HepG2 (cell line): ENCODE results near the gene STXBP2. TPM values are rescaled to one million over a fixed set of nuclear protein-coding genes. Genes with fewer than 3 reads are reported as not detected.

Experiments
- ATAC-seq: fragments of 200-7000 bp; cut with Tn5 transposase; 3 replicates; pipeline ENCODE4 v1.9.1; 2020; ENCODE audit warnings: mild to moderate bottlenecking, moderate library complexity
- BruUV-seq: library from RNA; stranded (reverse); fragments of 400-500 nt; replicated peaks from 2 replicates; lab custom pipeline; 2021; lab: Mats Ljungman, UMichigan
- CTCF ChIA-PET: fragments of 300-600 bp; formaldehyde crosslinking; extraction: SDS; loops from one replicate; lab custom pipeline; 2021; ENCODE audit warnings: low total read pairs, inconsistent platforms, low intra/inter-chr PET ratio; lab: Yijun Ruan, JAX
- POLR2A ChIA-PET: fragments of 350-600 bp; sonication (Branson Sonifier 250); formaldehyde crosslinking; loops from one replicate; lab custom pipeline; 2020; ENCODE audit warnings: antibody characterized with exemption, inconsistent platforms; lab: Yijun Ruan, JAX
- DNase-seq: peaks from one replicate; pipeline ENCODE4 v3.0.0-alpha.2; 2015; ENCODE audit warnings: low spot score
- FAIRE-seq: peaks from 3 replicates; lab custom pipeline; 2011; peaks lifted over from hg19 to GRCh38; lab: Jason Lieb, UNC
- H2AFZ ChIP-seq: one replicate; pipeline ENCODE4 v1.6.1; 2011; ENCODE audit warnings: low read length, inconsistent platforms
- H3K27ac ChIP-seq: fragments of 300-600 bp; 3 replicates; pipeline ENCODE4 v1.8.0; 2011; ENCODE audit warnings: mixed run types, mild to moderate bottlenecking, mixed read lengths, low read length, inconsistent platforms; ENCODE audit not compliant: insufficient read depth; ENCODE audit errors: extremely low read length
- H3K27me3 ChIP-seq, 2 experiments: fragments of 200-600 bp in 1 of 2; 2 replicates in 1 of 2; 3 replicates in 1 of 2; pipeline versions ENCODE4 v1.6.0 to v1.8.0; 2011; ENCODE audit warnings: low read length in 2 of 2, mild to moderate bottlenecking in 2 of 2, moderate library complexity in 2 of 2, inconsistent platforms in 1 of 2; ENCODE audit not compliant: insufficient read depth in 2 of 2, control insufficient read depth in 1 of 2
- H3K36me3 ChIP-seq, 2 experiments: fragments of 200-600 bp in 1 of 2; replicated peaks in 1 of 2; 2 replicates in 1 of 2; 3 replicates in 1 of 2; pipeline versions ENCODE4 v1.5.1 to v1.8.0; 2011; ENCODE audit warnings: low read length in 2 of 2, inconsistent platforms in 1 of 2; ENCODE audit not compliant: insufficient read depth in 2 of 2, control insufficient read depth in 1 of 2
- H3K4me1 ChIP-seq: 2 replicates; pipeline ENCODE4 v1.5.1; 2012; ENCODE audit warnings: low read length, inconsistent platforms; ENCODE audit not compliant: insufficient read depth
- H3K4me2 ChIP-seq: 2 replicates; pipeline ENCODE4 v1.6.0; 2011; ENCODE audit warnings: low read depth, low read length, inconsistent platforms
- H3K4me3 ChIP-seq, 3 experiments: fragments of 200-600 bp in 1 of 3; sonication (generic), shearing (Covaris generic) in 1 of 3; replicated peaks in 1 of 3; 2 replicates each; pipeline ENCODE4 v1.5.1; 2011 to 2016; ENCODE audit warnings: low read length in 3 of 3, inconsistent platforms in 2 of 3, low read depth in 2 of 3, mild to moderate bottlenecking in 2 of 3, control low read depth in 1 of 3, mixed read lengths in 1 of 3; ENCODE audit not compliant: insufficient read depth in 1 of 3
- H3K79me2 ChIP-seq: one replicate; pipeline ENCODE4 v1.6.1; 2011; ENCODE audit warnings: low read length, inconsistent platforms; ENCODE audit not compliant: insufficient read depth
- H3K9ac ChIP-seq: 2 replicates; pipeline ENCODE4 v1.6.0; 2011; ENCODE audit warnings: mild to moderate bottlenecking, low read depth, low read length, inconsistent platforms; ENCODE audit not compliant: insufficient read depth
- H3K9me3 ChIP-seq: 2 replicates; pipeline ENCODE4 v1.5.1; 2012; ENCODE audit warnings: mild to moderate bottlenecking, low read length
- H4K20me1 ChIP-seq: 2 replicates; pipeline ENCODE4 v1.6.0; 2011; ENCODE audit warnings: inconsistent platforms, mild to moderate bottlenecking, low read length, moderate library complexity; ENCODE audit not compliant: insufficient read depth
- CCDC6 ChIP-seq: sonication (generic); formaldehyde crosslinking; IDR thresholded peaks from 2 replicates; pipeline ENCODE4 v1.8.1; 2022; ENCODE audit warnings: mild to moderate bottlenecking, missing genetic modification reagents, moderate library complexity
- FIP1L1 ChIP-seq: fragments of 200-400 bp; formaldehyde crosslinking; IDR thresholded peaks from 2 replicates; pipeline ENCODE4 v1.6.1; 2018; ENCODE audit warnings: low read depth, mild to moderate bottlenecking, low read length, moderate library complexity, borderline replicate concordance; ENCODE audit not compliant: insufficient read depth
- MTF2 ChIP-seq: sonication (generic); formaldehyde crosslinking; IDR thresholded peaks from 2 replicates; pipeline ENCODE4 v1.5.0; 2020; ENCODE audit warnings: missing genetic modification reagents, borderline replicate concordance
- ZBTB20 ChIP-seq: sonication (generic); formaldehyde crosslinking; IDR thresholded peaks from 2 replicates; pipeline ENCODE4 v1.8.1; 2023; ENCODE audit warnings: missing genetic modification reagents, low read depth, mild to moderate bottlenecking, borderline replicate concordance
- ZC3H13 ChIP-seq: sonication (generic); formaldehyde crosslinking; IDR thresholded peaks from 2 replicates; pipeline ENCODE4 v1.8.1; 2023; ENCODE audit warnings: mild to moderate bottlenecking, missing genetic modification reagents, moderate library complexity
- ZFP36L1 ChIP-seq: sonication (generic); formaldehyde crosslinking; IDR thresholded peaks from 2 replicates; pipeline ENCODE4 v1.8.0; 2022; ENCODE audit warnings: mild to moderate bottlenecking, missing genetic modification reagents, moderate library complexity
- ZKSCAN1 ChIP-seq: fragments of 150-350 bp; IDR thresholded peaks from 2 replicates; pipeline ENCODE4 v1.6.1; 2014; ENCODE audit warnings: low read length
- ZNF180 ChIP-seq: sonication (generic); formaldehyde crosslinking; IDR thresholded peaks from 2 replicates; pipeline ENCODE4 v1.4.0; 2020; ENCODE audit warnings: low read depth, missing genetic modification reagents, borderline replicate concordance
- ZNF333 ChIP-seq: sonication (generic); formaldehyde crosslinking; IDR thresholded peaks from 2 replicates; pipeline ENCODE4 v1.4.0; 2020; ENCODE audit warnings: mild to moderate bottlenecking, missing genetic modification reagents, borderline replicate concordance
- ZNF460 ChIP-seq: sonication (generic); formaldehyde crosslinking; IDR thresholded peaks from 2 replicates; pipeline ENCODE4 v1.5.1; 2020; ENCODE audit warnings: missing genetic modification reagents, mild to moderate bottlenecking, borderline replicate concordance
- ZNF501 ChIP-seq: sonication (generic); formaldehyde crosslinking; IDR thresholded peaks from 2 replicates; pipeline ENCODE4 v1.5.1; 2020; ENCODE audit warnings: mild to moderate bottlenecking, moderate library complexity, missing genetic modification reagents
- WGBS: methylation state at CpG from one replicate; pipeline ENCODE4 v1.1.6; 2017; ENCODE audit warnings: low lambda C conversion rate; 5-methylcytosine and 5-hydroxymethylcytosine counted together
- in situ Hi-C: cut with HindIII; loops from 2 replicates; pipeline ENCODE4 v1.10.0; 2017; ENCODE audit warnings: low pct_unique_long_range_greater_than_20kb; ENCODE audit not compliant: extremely low pct_ligation_motif_present
- intact Hi-C: fragments of 100-400 bp; cut with micrococcal nuclease; formaldehyde crosslinking; loops from one replicate; pipeline ENCODE4 v1.10.0; 2022; ENCODE audit not compliant: unreplicated experiment
- polyA plus RNA-seq, 8 experiments: library from polyadenylated mRNA; depleted of rRNA in 3 of 8; stranded (reverse) in 7 of 8; unstranded in 1 of 8; fragments of >200 nt; fragmentation: Illumina TruSeq in 4 of 8; extraction: Trizol in 4 of 8; gene quantifications; 2 replicates each; pipeline versions ENCODE4 v1.2.1 to v1.2.3, GENCODE V29; 2011 to 2016; ENCODE audit warnings: low read depth in 4 of 8, missing spikeins in 1 of 8, mixed read lengths in 1 of 8; ENCODE audit not compliant: insufficient read depth in 1 of 8
- total RNA-seq, 5 experiments: library from RNA; depleted of rRNA; stranded (reverse); fragments of >200 nt; fragmentation: Illumina TruSeq; extraction: Trizol; gene quantifications; 2 replicates each; pipeline ENCODE4 v1.2.3, GENCODE V29; 2016; ENCODE audit warnings: low read depth in 1 of 5
- TF ChIP-seq, protein P1 (sequence below): IDR thresholded peaks from 2 replicates; pipeline ENCODE4 v1.6.1; 2016; ENCODE audit warnings: missing compliant biosample characterization, missing genetic modification reagents, borderline replicate concordance
- TF ChIP-seq, protein P2 (sequence below): sonication (generic); formaldehyde crosslinking; IDR thresholded peaks from 2 replicates; pipeline ENCODE4 v1.5.1; 2020; ENCODE audit warnings: mild to moderate bottlenecking, missing genetic modification reagents, moderate library complexity
- TF ChIP-seq, protein P3 (sequence below): sonication (generic); formaldehyde crosslinking; IDR thresholded peaks from 2 replicates; pipeline ENCODE4 v1.4.0; 2020; ENCODE audit warnings: mild to moderate bottlenecking, missing genetic modification reagents

STXBP2 gene
- total and polyA plus RNA-seq, 2 of the 13 experiments (the other 11 are each of a cell fraction or from before 2014, with no cell fraction given), result 22.8 to 40.1 TPM

DNA sequence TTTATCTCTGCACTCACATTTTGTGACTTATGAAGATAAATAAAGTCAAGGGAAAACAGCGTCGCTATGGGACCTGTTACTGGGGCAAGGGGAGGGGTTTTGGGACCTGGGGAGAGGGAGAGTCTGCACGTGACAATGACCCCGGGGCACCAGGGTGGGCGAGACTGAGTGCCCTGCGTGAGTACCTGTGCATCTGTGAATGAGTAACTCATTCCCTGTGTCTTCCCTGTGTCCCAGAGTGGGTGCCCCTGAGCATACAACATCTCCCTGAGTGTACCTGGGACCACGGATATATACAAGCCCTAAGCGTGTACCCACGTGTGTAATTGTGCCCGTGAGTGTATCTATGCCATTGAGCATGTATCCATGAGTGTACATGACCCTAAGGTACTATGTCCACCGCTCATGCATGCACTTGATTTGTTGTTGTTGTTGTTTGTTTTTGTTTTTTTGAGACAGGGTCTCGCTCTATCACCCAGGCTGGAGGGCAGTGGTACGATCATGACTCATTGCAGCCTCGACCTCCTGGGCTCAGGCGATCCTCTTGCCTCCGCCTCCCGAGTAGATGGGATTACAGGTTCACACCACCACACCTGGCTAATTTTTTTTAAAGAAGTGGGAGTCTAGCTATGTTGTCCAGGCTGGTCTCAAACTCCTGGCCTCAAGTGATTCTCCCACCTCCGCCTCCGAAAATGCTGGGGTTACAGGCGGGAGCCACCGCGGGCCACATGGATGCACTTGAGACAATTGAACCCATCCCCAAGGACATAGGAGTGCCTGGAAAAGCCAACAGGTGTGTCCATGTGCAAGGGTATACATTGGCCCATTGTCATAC lies 43.1 kb downstream of the STXBP2 start (continued):
- TF ChIP-seq, protein P1, sequence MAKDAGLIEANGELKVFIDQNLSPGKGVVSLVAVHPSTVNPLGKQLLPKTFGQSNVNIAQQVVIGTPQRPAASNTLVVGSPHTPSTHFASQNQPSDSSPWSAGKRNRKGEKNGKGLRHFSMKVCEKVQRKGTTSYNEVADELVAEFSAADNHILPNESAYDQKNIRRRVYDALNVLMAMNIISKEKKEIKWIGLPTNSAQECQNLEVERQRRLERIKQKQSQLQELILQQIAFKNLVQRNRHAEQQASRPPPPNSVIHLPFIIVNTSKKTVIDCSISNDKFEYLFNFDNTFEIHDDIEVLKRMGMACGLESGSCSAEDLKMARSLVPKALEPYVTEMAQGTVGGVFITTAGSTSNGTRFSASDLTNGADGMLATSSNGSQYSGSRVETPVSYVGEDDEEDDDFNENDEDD (CRISPR knock-in tag), result no peak
- TF ChIP-seq ZNF460, result peak; percentile 53; the same call in 1 of the 2 replicates
- TF ChIP-seq MTF2, result peak; percentile 79; the same call in 1 of the 2 replicates
- no peak for TF ChIP-seq CCDC6 (CRISPR knock-in tag)
- no peak for TF ChIP-seq ZNF180 (CRISPR knock-in tag)

DNA sequence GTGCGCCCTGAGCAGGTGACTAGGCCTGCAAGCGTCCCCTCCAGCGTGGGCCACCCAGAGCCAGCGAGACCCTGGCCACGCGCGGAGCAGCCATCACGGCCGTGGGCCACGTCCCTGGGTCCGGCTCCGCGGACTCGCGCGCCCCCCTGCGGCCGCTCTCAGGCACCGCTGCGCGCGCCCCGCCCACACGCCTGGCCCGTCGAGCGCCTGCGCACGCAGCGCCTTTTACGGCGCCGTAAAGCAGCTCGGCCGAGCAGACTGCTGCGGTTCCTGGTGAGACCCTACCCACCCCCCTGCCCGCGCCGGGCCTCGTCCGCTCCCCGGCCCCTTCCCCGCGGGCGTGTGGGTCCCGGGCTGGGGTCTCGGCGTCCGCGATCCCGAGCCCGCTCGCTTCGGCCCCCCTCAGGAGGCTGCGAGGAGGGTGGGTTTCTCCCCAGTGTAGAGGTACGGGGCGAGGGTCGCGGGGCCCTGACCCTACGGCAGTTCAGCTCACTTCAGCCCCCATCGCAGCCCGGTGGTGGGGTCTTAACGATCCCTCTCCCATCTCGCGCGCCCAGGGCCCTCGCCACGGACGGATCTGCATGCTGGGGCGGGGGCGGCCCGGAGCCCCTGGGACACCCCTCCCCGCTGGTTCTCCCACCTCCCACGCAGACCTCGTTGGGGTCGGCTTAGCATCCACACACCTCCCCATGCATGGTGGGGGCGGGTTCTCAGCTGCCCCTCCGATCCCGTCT lies 43.9 kb downstream of the STXBP2 start, which contains the start of gene TRAPPC5:
TSS of gene TRAPPC5 (plus strand) at position 228 of the 734 bp plus-strand sequence. CDS start 1,421 bp downstream, outside the sequence.
- WGBS, result 0% methylated on average over 5 of the region's 79 CpGs
- peaks cover 5% of the 10 kb centered on the region for H3K79me2 ChIP-seq
- H3K36me3 ChIP-seq, result 0 out of 5 replicates have a peak, but pooled peaks cover 0 to 2% of the 10 kb centered on the region in 2 experiments
- peak within 1 kb of the TSS; percentile 57 for H3K27ac ChIP-seq
- BruUV-seq, result no TSS peak
- H3K27me3 ChIP-seq, result peaks cover 3 to 18% of the 10 kb centered on the region in 2 experiments; a peak in 2 of 5 replicates
- ATAC-seq (peak; percentile 76), FAIRE-seq (no peak), DNase-seq (peak; percentile 52)
- POLR2A ChIA-PET, result interaction anchor here (0.7 to 1.2 kb wide), 2 partner anchors 43 to 112 kb away, joined by 4 read pairs; no protein-coding TSS in a partner anchor
- no peaks in the 10 kb centered on the region for H4K20me1 ChIP-seq
- H3K4me1 ChIP-seq, result peaks cover 36% of the 10 kb centered on the region
- peak within 1 kb of the TSS; percentile 92 for H3K4me2 ChIP-seq
- CTCF ChIA-PET, result interaction anchor here (2.8 to 3.1 kb wide), 2 partner anchors 29 to 112 kb away, joined by 13 to 34 read pairs; no protein-coding TSS in a partner anchor
- intact Hi-C loops (loop anchor here (1.0 to 2.0 kb wide), 2 partner anchors 28 to 118 kb away; no protein-coding TSS in a partner anchor), in situ Hi-C loops (loop anchor here (5.0 to 10.0 kb wide), 2 partner anchors 114 to 118 kb away; no protein-coding TSS in a partner anchor)
- H2AFZ ChIP-seq, result no peak within 1 kb of the TSS
- H3K4me3 ChIP-seq, result peak within 1 kb of the TSS; percentile 85 to 99 (median 97)
- H3K9me3 ChIP-seq, result no peaks in the 10 kb centered on the region
- peak within 1 kb of the TSS; percentile 88 for H3K9ac ChIP-seq
- no peak for TF ChIP-seq ZNF333 (CRISPR knock-in tag)
- TF ChIP-seq FIP1L1, result no peak
- TF ChIP-seq ZBTB20, result no peak
- peak; percentile 56; the same call in 1 of the 2 replicates for TF ChIP-seq ZNF501 (CRISPR knock-in tag)
- TF ChIP-seq, protein P2, sequence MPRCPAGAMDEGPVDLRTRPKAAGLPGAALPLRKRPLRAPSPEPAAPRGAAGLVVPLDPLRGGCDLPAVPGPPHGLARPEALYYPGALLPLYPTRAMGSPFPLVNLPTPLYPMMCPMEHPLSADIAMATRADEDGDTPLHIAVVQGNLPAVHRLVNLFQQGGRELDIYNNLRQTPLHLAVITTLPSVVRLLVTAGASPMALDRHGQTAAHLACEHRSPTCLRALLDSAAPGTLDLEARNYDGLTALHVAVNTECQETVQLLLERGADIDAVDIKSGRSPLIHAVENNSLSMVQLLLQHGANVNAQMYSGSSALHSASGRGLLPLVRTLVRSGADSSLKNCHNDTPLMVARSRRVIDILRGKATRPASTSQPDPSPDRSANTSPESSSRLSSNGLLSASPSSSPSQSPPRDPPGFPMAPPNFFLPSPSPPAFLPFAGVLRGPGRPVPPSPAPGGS (CRISPR knock-in tag), result peak; percentile 13; the same call in 1 of the 2 replicates
- no peak for TF ChIP-seq ZKSCAN1
- TF ChIP-seq ZC3H13 (CRISPR knock-in tag), result no peak
- TF ChIP-seq, protein P3, sequence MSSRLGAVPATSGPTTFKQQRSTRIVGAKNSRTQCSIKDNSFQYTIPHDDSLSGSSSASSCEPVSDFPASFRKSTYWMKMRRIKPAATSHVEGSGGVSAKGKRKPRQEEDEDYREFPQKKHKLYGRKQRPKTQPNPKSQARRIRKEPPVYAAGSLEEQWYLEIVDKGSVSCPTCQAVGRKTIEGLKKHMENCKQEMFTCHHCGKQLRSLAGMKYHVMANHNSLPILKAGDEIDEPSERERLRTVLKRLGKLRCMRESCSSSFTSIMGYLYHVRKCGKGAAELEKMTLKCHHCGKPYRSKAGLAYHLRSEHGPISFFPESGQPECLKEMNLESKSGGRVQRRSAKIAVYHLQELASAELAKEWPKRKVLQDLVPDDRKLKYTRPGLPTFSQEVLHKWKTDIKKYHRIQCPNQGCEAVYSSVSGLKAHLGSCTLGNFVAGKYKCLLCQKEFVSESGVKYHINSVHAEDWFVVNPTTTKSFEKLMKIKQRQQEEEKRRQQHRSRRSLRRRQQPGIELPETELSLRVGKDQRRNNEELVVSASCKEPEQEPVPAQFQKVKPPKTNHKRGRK (CRISPR knock-in tag), result no peak
- TF ChIP-seq ZFP36L1, result no peak
